GM12801 (cell line): ENCODE measurements around the gene ELFN1.

ENCODE experiments used
- CTCF ChIP-seq: IDR thresholded peaks from one replicate; pipeline ENCODE4 v1.5.1; 2011; ENCODE audit warnings: control low read depth; ENCODE audit not compliant: insufficient read length; ENCODE audit errors: extremely low read depth

Gene ELFN1

GRCh38 chr7:1748839-1749173 is 78.7 kb downstream of the ELFN1 start:
- TF ChIP-seq CTCF: no peak

- no peak for TF ChIP-seq CTCF
These were observed 79.3 kb downstream of the ELFN1 start for GRCh38 chr7:1749351-1749863.

GRCh38 chr7:1749864-1750466 is 79.9 kb downstream of the ELFN1 start:
- no peak for TF ChIP-seq CTCF

- TF ChIP-seq CTCF: no peak
These were observed 80.5 kb downstream of the ELFN1 start for GRCh38 chr7:1750541-1751021.

- TF ChIP-seq CTCF: no peak
These were observed 82.0 kb downstream of the ELFN1 start for GRCh38 chr7:1752111-1752510.

- no peak for TF ChIP-seq CTCF
These were observed 82.9 kb downstream of the ELFN1 start for GRCh38 chr7:1752771-1753563.

- no peak for TF ChIP-seq CTCF
These were observed 83.4 kb downstream of the ELFN1 start for GRCh38 chr7:1753564-1753867.
